ENCODE data around the gene MMP10.

- TF ChIP-seq, protein P1, sequence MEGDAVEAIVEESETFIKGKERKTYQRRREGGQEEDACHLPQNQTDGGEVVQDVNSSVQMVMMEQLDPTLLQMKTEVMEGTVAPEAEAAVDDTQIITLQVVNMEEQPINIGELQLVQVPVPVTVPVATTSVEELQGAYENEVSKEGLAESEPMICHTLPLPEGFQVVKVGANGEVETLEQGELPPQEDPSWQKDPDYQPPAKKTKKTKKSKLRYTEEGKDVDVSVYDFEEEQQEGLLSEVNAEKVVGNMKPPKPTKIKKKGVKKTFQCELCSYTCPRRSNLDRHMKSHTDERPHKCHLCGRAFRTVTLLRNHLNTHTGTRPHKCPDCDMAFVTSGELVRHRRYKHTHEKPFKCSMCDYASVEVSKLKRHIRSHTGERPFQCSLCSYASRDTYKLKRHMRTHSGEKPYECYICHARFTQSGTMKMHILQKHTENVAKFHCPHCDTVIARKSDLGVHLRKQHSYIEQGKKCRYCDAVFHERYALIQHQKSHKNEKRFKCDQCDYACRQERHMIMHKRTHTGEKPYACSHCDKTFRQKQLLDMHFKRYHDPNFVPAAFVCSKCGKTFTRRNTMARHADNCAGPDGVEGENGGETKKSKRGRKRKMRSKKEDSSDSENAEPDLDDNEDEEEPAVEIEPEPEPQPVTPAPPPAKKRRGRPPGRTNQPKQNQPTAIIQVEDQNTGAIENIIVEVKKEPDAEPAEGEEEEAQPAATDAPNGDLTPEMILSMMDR (IDR thresholded peaks at IDR 0.05), result no peak
- no peak for TF ChIP-seq POLR2A (IDR thresholded peaks at IDR 0.05)
Observed at GRCh38 chr11:102813484-102813883, 33.1 kb upstream of the MMP10 start.

Data from esophagus squamous epithelium (tissue), 4 donors.